Neutrophil (primary cell): ENCODE data around the gene PTPN3.

Source experiments
- H3K27ac ChIP-seq: fragments of 200-600 bp; sonication (generic); 2 replicates; pipeline ENCODE4 v1.5.1; 2016; ENCODE audit warnings: mild to moderate bottlenecking, moderate library complexity
- H3K27me3 ChIP-seq: fragments of 200-600 bp; sonication (generic); 2 replicates; pipeline ENCODE4 v1.6.0; 2016; ENCODE audit warnings: mild to moderate bottlenecking
- H3K36me3 ChIP-seq: fragments of 200-600 bp; sonication (generic); 2 replicates; pipeline ENCODE4 v1.5.1; 2017
- H3K4me1 ChIP-seq, 2 experiments: fragments of 200-600 bp in 1 of 2; sonication (generic) in 1 of 2; 1 replicate in 1 of 2; 2 replicates in 1 of 2; pipeline versions ENCODE4 v1.5.1 to v1.6.1; 2013 to 2016; ENCODE audit warnings: low read depth in 1 of 2, low read length in 1 of 2, mild to moderate bottlenecking in 1 of 2, moderate library complexity in 1 of 2; ENCODE audit not compliant: control insufficient read depth in 1 of 2, insufficient read depth in 1 of 2
- H3K4me3 ChIP-seq, 2 experiments: fragments of 200-600 bp in 1 of 2; sonication (generic) in 1 of 2; 1 replicate in 1 of 2; 2 replicates in 1 of 2; pipeline ENCODE4 v1.5.1; 2013 to 2016; ENCODE audit warnings: low read depth in 1 of 2, low read length in 1 of 2, mild to moderate bottlenecking in 1 of 2, moderate library complexity in 1 of 2
- H3K9me3 ChIP-seq: fragments of 200-600 bp; sonication (generic); 2 replicates; pipeline ENCODE4 v1.5.1; 2016
- TF ChIP-seq, protein P1 (sequence below): fragments of 200-600 bp; sonication (generic); IDR thresholded peaks from 2 replicates; pipeline ENCODE4 v1.5.1; 2016; ENCODE audit warnings: antibody characterized with exemption

PTPN3 gene

DNA sequence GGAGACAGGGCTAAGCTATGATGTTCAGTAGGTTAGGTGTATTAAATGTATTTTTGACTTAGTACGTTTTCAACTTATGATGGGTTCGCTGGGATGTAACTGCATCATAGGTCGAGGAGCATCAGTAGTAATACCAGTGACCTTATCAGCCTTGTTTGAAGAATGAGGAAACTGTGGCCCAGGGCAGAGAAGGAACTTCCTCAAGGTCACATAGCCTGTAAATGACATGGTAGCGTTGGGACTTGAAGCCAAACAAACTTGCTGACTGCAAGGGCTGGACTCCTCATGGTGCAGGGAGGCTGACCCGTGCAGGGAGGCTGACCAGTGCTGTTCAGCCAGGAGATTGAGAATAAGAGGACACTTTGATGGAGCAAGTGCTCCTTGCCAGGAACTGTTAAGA lies 21.3 kb upstream of the PTPN3 start:
- TF ChIP-seq, protein P1, sequence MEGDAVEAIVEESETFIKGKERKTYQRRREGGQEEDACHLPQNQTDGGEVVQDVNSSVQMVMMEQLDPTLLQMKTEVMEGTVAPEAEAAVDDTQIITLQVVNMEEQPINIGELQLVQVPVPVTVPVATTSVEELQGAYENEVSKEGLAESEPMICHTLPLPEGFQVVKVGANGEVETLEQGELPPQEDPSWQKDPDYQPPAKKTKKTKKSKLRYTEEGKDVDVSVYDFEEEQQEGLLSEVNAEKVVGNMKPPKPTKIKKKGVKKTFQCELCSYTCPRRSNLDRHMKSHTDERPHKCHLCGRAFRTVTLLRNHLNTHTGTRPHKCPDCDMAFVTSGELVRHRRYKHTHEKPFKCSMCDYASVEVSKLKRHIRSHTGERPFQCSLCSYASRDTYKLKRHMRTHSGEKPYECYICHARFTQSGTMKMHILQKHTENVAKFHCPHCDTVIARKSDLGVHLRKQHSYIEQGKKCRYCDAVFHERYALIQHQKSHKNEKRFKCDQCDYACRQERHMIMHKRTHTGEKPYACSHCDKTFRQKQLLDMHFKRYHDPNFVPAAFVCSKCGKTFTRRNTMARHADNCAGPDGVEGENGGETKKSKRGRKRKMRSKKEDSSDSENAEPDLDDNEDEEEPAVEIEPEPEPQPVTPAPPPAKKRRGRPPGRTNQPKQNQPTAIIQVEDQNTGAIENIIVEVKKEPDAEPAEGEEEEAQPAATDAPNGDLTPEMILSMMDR = no peak
- no peaks in the 10 kb centered on the region for H3K4me1 ChIP-seq
- no peaks in the 10 kb centered on the region for H3K9me3 ChIP-seq
- no peak overlapping the region for H3K4me3 ChIP-seq
- no peak overlapping the region for H3K27ac ChIP-seq
- H3K27me3 ChIP-seq = peaks cover 9% of the 10 kb centered on the region
- no peaks in the 10 kb centered on the region for H3K36me3 ChIP-seq

DNA sequence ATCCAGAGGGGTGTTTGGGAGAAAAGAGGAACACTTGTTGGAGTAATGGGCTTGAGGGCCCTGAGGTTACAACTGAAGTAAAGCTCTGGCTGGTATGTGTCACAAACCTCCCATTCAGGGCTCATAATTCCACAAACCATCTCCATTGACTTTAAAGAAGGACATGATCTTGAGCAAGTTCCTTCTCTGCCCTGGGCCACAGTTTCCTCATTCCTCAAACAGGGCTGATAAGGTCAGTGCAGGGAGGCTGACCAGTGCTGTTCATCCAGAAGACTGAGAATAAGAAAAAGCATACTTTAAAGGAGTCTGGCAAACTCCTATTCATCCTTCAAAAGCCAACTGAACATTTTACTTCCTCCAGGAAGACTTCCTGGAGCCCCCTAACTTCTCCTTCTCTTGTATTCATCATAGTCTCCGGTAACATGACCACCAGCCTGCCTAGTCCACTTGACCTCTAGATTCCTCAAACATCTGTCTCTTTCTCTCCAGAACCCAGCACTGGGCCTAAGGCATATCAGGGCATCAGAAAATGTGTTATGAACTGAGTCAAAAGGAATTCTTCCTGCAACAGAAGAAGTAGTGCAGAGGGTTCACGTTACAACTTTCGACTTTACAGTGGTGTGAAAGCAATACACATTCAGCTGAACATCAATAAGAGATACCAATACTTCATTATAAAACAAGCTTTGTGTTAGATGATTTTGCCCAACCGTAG lies 20.7 kb upstream of the PTPN3 start:
- no peaks in the 10 kb centered on the region for H3K9me3 ChIP-seq
- H3K4me3 ChIP-seq = no peak overlapping the region
- no peaks in the 10 kb centered on the region for H3K36me3 ChIP-seq
- TF ChIP-seq, protein P1 = no peak
- H3K27ac ChIP-seq = no peak overlapping the region
- no peaks in the 10 kb centered on the region for H3K4me1 ChIP-seq
- peaks cover 9% of the 10 kb centered on the region for H3K27me3 ChIP-seq

DNA sequence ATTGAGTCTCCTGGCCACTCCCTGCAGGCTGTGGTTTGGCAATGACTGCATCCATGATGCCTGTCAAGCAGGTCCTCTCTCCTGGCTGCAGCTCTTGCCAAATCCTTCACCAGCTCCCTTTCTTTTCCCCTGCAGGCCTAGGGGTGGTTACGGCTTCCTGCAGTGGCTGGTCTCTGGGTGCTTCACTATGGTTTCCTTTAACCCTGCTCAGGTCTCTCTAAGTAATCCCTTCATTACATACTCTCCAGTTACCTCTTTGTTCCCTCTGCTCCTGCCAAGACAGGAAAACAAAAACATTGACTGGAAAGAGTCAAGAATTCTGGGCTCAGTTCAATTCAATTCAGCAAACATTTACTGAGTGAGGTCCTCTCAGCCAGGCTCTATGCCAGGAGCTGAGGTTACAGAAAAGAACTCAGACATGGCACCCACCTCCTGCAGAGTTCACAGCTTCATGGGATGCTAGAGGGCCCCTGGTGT lies 19.8 kb upstream of the PTPN3 start:
- Histone ChIP-seq H3K27ac (no peak overlapping the region), H3K36me3 (no peaks in the 10 kb centered on the region), H3K4me3 (no peak overlapping the region), H3K4me1 (no peaks in the 10 kb centered on the region), H3K27me3 (peaks cover 12% of the 10 kb centered on the region), H3K9me3 (no peaks in the 10 kb centered on the region)
- TF ChIP-seq, protein P1 = no peak

DNA sequence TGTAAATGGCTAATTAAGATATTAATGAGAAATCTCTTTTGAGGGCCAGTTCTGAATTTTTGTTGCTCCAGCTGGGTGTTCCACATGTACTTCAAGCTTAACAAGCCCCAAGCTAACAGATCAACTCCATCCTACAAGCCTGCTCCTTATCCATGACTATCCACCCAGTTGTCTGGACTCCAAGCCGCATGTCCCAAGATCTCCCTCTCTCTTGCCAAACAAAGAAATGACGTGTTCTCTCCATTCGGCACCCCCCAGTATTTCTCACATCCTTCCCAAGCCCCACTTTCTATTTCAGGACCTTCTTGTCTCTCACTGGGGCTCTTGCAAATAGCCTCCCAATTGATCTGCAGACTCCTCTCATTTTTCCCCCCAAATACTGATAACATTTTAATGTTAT lies 15.8 kb upstream of the PTPN3 start:
- TF ChIP-seq, protein P1 = no peak
- Histone ChIP-seq H3K4me3 (no peak overlapping the region), H3K4me1 (no peaks in the 10 kb centered on the region), H3K27me3 (peaks cover 35% of the 10 kb centered on the region), H3K9me3 (no peaks in the 10 kb centered on the region), H3K36me3 (no peaks in the 10 kb centered on the region), H3K27ac (no peak overlapping the region)

DNA sequence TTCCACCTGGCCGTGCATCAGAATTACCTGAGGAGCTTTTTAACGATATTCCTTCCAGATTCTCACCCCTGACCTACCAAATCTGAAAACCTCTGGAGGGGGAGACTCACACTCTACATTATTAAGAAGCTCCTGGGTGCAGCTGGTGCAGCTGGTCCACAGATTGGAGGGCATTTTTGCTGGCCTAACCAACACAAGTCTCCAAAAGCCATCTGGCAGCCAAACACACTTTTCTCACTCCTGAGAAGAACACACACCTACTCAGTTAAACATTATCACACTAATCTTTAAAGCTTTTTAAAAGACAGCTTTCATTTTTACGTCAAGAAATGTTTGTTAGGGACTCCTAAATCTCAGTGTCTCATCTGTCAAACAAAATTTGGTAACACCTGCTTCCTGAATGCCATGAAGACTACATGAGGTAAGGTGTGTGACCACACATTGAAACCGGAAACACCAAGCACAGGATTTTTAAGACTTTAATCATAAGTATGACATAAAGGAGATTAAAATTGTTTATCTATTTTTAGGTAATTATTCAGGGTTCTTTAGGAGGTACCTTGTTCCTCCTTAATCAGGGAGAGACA lies 14.2 kb upstream of the PTPN3 start:
- TF ChIP-seq, protein P1 = no peak
- no peaks in the 10 kb centered on the region for H3K36me3 ChIP-seq
- no peak overlapping the region for H3K27ac ChIP-seq
- H3K4me3 ChIP-seq = no peak overlapping the region
- no peaks in the 10 kb centered on the region for H3K9me3 ChIP-seq
- peaks cover 40% of the 10 kb centered on the region for H3K27me3 ChIP-seq
- H3K4me1 ChIP-seq = no peaks in the 10 kb centered on the region
